ENCODE data around the gene NFKBIE. TPM values are rescaled to one million over a fixed set of nuclear protein-coding genes. Genes with fewer than 3 reads are reported as not detected.

The NFKBIE gene
- total and polyA plus RNA-seq, 9 of the 15 experiments (the other 6 are each of a cell fraction or from before 2014, with no cell fraction given), result 2.1 to 16.4 (median 11.7) TPM

GRCh38 chr6:44223319-44224028 lies 41.9 kb downstream of the NFKBIE start, which contains the start of gene SLC29A1 (continued):
- 0 out of 2 replicates have a peak, but pooled peaks have one; percentile 64 for TF ChIP-seq CUX1 (CRISPR knock-in tag; IDR thresholded peaks at IDR 0.05)
- no peak for TF ChIP-seq GATAD2B (IDR thresholded peaks at IDR 0.05; ENCODE audit: borderline replicate concordance)
- no peak for TF ChIP-seq CHD2 (IDR thresholded peaks at IDR 0.05; ENCODE audit: low read depth, low read length)
- no peak for TF ChIP-seq EWSR1 (IDR thresholded peaks at IDR 0.05; ENCODE audit: borderline replicate concordance, low read depth, partially characterized antibody)
- TF ChIP-seq, protein P1, sequence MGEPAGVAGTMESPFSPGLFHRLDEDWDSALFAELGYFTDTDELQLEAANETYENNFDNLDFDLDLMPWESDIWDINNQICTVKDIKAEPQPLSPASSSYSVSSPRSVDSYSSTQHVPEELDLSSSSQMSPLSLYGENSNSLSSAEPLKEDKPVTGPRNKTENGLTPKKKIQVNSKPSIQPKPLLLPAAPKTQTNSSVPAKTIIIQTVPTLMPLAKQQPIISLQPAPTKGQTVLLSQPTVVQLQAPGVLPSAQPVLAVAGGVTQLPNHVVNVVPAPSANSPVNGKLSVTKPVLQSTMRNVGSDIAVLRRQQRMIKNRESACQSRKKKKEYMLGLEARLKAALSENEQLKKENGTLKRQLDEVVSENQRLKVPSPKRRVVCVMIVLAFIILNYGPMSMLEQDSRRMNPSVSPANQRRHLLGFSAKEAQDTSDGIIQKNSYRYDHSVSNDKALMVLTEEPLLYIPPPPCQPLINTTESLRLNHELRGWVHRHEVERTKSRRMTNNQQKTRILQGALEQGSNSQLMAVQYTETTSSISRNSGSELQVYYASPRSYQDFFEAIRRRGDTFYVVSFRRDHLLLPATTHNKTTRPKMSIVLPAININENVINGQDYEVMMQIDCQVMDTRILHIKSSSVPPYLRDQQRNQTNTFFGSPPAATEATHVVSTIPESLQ (CRISPR knock-in tag; IDR thresholded peaks at IDR 0.05), result no peak
- no peak for TF ChIP-seq HNRNPUL1 (IDR thresholded peaks at IDR 0.05; ENCODE audit: low read length)
- TF ChIP-seq, protein P2, sequence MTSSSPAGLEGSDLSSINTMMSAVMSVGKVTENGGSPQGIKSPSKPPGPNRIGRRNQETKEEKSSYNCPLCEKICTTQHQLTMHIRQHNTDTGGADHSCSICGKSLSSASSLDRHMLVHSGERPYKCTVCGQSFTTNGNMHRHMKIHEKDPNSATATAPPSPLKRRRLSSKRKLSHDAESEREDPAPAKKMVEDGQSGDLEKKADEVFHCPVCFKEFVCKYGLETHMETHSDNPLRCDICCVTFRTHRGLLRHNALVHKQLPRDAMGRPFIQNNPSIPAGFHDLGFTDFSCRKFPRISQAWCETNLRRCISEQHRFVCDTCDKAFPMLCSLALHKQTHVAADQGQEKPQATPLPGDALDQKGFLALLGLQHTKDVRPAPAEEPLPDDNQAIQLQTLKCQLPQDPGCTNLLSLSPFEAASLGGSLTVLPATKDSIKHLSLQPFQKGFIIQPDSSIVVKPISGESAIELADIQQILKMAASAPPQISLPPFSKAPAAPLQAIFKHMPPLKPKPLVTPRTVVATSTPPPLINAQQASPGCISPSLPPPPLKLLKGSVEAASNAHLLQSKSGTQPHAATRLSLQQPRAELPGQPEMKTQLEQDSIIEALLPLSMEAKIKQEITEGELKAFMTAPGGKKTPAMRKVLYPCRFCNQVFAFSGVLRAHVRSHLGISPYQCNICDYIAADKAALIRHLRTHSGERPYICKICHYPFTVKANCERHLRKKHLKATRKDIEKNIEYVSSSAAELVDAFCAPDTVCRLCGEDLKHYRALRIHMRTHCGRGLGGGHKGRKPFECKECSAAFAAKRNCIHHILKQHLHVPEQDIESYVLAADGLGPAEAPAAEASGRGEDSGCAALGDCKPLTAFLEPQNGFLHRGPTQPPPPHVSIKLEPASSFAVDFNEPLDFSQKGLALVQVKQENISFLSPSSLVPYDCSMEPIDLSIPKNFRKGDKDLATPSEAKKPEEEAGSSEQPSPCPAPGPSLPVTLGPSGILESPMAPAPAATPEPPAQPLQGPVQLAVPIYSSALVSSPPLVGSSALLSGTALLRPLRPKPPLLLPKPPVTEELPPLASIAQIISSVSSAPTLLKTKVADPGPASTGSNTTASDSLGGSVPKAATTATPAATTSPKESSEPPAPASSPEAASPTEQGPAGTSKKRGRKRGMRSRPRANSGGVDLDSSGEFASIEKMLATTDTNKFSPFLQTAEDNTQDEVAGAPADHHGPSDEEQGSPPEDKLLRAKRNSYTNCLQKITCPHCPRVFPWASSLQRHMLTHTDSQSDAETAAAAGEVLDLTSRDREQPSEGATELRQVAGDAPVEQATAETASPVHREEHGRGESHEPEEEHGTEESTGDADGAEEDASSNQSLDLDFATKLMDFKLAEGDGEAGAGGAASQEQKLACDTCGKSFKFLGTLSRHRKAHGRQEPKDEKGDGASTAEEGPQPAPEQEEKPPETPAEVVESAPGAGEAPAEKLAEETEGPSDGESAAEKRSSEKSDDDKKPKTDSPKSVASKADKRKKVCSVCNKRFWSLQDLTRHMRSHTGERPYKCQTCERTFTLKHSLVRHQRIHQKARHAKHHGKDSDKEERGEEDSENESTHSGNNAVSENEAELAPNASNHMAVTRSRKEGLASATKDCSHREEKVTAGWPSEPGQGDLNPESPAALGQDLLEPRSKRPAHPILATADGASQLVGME (CRISPR knock-in tag; IDR thresholded peaks at IDR 0.05), result no peak
- TF ChIP-seq CSDE1 (IDR thresholded peaks at IDR 0.05), result no peak
- TF ChIP-seq PHTF2 (CRISPR knock-in tag; IDR thresholded peaks at IDR 0.05), result no peak
- peak; percentile 73; the same call in 1 of the 2 replicates for TF ChIP-seq ZBTB17 (CRISPR knock-in tag; IDR thresholded peaks at IDR 0.05)
- no peak for TF ChIP-seq NFRKB (IDR thresholded peaks at IDR 0.05; ENCODE audit: low read depth)
- peak; percentile 59 for TF ChIP-seq ZNF263 (CRISPR knock-in tag; IDR thresholded peaks at IDR 0.05; ENCODE audit: borderline replicate concordance)
